HG03025 (cell line): ENCODE data around the gene VPS37B.

Experiments
- ATAC-seq: cut with Tn5 transposase; IDR thresholded peaks from one replicate; pipeline ENCODE4 v1.9.1; 2021; ENCODE audit warnings: mild to moderate bottlenecking, moderate library complexity; ENCODE audit not compliant: unreplicated experiment, low FRiP score

VPS37B gene

DNA sequence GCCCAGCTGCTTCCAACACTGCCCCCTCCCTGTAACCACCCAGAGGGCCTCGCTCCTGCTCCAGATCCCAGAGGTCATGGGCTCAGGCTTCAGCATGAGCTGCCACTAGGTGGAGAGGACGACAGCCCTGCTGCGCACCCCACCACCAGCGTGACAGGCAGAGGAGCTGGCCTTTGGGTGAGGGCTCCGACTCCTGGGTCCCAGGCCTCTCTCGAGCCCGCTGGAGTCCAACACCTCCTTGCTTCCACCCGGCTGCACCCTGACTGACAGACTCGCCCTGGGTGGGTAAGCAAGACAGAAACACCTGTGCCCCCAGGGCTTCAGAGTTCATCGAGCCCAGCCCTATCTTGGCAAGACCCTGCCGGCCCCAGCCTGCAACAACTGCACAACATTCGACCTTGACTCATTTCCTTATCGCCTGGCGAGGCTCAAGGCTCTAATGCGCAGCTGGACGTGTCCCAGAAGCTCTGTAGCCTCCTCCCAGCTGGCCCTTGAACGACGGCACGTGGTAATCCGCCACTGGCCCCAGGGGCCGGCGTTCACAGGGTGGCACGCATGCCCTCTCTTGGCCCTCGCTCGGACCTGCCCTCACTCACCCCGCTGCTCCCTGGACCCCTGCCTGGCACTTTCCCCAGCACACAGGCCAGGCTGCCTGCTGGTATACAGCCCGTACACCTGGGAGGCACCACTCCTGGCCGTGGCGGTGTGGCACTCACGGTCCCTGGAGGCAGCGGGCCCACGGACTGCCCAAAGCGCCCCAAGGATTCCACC is 28.0 kb downstream of the VPS37B start:
- no peak for ATAC-seq

GRCh38 chr12:122866950-122867607 is 28.8 kb downstream of the VPS37B start:
- ATAC-seq = no peak

- no peak for ATAC-seq
Measured at GRCh38 chr12:122866379-122866778, 29.5 kb downstream of the VPS37B start.

GRCh38 chr12:122865268-122866231 is 30.4 kb downstream of the VPS37B start:
- no peak for ATAC-seq

- ATAC-seq = no peak
Measured at GRCh38 chr12:122864894-122865253, 31.1 kb downstream of the VPS37B start.

GRCh38 chr12:122862872-122863701 is 32.8 kb downstream of the VPS37B start:
- no peak for ATAC-seq

GRCh38 chr12:122862110-122862634 is 33.8 kb downstream of the VPS37B start:
- ATAC-seq = no peak

DNA sequence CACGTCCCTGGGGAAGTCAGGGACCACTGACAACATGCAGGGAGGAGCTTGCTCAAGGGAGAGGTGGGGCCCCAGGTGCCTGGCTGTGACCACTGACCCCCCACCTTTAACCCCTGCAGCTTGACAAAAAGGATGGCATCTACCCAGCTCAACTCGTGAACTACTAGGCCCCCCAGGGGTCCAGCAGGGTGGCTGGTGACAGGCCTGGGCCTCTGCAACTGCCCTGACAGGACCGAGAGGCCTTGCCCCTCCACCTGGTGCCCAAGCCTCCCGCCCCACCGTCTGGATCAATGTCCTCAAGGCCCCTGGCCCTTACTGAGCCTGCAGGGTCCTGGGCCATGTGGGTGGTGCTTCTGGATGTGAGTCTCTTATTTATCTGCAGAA is 34.3 kb downstream of the VPS37B start:
- no peak for ATAC-seq

GRCh38 chr12:122860854-122861586 is 34.9 kb downstream of the VPS37B start:
- no peak for ATAC-seq

DNA sequence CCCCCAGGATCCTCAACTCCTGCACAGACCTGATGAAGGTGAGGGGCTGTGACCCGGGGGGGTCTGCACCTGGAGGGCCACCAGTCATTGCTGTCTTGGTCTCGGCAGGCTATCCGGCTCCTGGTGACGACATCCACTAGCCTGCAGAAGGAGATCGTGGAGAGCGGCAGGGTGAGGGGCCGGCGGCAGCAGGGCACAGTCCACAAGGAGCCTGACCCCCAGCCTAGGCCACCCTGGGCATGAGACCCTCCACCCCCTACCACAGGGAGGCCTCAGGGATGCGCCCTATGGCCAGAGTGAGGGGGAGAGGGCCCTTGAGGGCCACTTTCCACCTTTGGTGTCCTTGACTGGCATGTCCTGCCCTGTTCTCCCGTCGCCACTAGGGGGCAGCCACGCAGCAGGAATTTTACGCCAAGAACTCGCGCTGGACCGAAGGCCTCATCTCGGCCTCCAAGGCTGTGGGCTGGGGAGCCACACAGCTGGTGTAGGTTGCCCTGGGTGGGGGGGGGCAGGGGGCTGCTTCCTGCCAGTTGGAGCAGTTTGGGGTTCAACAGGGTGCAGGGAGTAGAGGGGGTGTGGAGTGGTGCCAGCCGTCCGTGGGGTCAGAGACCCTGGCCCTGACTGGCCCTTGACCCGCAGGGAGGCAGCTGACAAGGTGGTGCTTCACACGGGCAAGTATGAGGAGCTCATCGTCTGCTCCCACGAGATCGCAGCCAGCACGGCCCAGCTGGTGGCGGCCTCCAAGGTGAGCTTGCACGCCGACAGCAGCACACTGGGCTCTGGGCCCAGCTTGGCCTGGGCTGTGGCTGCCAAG is 35.7 kb downstream of the VPS37B start:
- no peak for ATAC-seq

GRCh38 chr12:122859303-122860039 is 36.5 kb downstream of the VPS37B start:
- no peak for ATAC-seq

DNA sequence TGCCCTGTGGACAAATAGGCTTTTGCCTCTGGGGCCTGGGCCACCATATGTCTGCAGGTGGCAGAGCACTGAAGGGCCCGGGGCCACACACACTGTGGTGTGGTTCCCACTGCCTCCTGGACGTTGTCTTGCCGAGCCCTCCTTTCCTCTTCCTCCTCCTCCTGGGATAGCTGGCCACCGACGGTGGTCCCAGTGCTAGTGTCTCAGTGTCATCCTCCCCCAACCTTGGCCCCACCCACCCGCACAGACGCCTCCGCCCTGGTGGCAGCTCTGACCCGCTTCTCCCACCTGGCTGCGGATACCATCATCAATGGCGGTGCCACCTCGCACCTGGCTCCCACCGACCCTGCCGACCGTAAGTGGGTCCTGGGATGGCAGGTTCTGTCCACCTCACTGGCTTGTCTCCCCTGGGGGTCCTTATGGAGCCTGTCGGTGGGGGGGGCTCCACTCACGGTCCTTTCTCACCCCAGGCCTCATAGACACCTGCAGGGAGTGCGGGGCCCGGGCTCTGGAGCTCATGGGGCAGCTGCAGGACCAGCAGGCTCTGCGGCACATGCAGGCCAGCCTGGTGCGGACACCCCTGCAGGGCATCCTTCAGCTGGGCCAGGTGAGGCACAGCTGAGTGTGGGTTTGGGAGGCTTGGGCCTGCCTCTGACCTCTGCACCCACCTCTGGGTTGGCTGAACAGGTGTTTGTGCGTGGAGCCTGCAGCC is 37.2 kb downstream of the VPS37B start:
- ATAC-seq = no peak

GRCh38 chr12:122858171-122858570 is 37.8 kb downstream of the VPS37B start:
- no peak for ATAC-seq

DNA sequence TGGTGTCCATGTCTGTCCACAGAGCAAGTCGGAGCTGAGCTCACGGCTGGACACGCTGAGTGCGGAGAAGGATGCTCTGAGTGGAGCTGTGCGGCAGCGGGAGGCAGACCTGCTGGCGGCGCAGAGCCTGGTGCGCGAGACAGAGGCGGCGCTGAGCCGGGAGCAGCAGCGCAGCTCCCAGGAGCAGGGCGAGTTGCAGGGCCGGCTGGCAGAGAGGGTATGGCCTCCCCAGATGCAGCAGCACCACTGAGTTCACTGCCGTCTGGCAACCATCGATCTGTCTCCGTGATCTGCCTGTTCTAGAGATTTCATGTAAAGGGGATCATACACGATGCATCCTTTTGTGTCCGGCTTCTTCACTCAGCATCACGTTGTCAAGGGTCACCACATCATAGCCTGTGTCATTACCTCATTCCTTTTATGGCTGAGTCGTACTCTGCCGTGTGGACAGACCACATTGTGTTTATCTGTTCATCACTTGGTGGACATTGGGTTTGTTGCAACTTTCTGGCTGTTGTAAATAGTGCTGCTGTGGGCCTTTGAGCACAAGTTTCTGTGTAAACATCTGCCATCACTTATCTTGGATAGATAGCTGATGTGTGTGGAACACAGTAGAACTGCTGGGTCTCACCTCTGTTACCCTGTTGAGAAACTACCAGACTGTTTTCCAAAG is 38.8 kb downstream of the VPS37B start:
- no peak for ATAC-seq

GRCh38 chr12:122855928-122856831 is 39.7 kb downstream of the VPS37B start:
- no peak for ATAC-seq
